Measurements from ENCODE around the gene CCNF. TPM values are rescaled to one million over a fixed set of nuclear protein-coding genes. Genes with fewer than 3 reads are reported as not detected.

CCNF gene
- polyA plus RNA-seq, 3 donors = 0.34 to 0.97 (median 0.68) TPM

DNA sequence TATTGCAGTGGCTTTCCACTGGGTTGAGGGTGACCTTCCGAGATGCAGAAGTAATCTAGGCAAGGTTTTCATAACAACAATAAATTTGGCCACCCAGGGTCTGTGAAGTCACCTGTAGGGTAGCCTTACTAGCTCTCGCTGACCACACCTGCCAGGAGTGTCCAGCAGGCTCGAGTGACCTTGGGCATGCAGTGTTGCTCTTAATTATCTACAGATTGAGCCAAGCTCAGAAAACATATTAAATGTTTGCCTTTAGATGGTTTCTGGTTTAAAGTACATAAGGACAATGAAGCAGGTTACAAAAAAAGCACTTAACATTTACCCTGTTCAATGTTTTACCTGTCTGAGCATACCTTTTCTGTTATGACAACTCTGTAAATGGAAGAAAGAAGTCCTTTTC is 47.5 kb downstream of the CCNF start:
- Histone ChIP-seq H3K36me3 (replicated peaks in 1 of 2; ENCODE audit: control insufficient read depth in 1 of 2, insufficient read depth in 2 of 2, low read length in 2 of 2) (no peaks in the 10 kb centered on the region), H3K79me2 (ENCODE audit: insufficient read depth, low read length) (peaks cover 69% of the 10 kb centered on the region), H3K4me2 (replicated peaks; ENCODE audit: extremely low read depth, low read length, poor library complexity, severe bottlenecking) (no peak overlapping the region), H3K9ac (ENCODE audit: insufficient read depth, low read length, poor library complexity, severe bottlenecking) (no peak overlapping the region), H3K27me3 (ENCODE audit: control insufficient read depth in 2 of 2, insufficient read depth in 2 of 2, low read length in 2 of 2) (peaks cover 12 to 17% of the 10 kb centered on the region in 2 donors), H4K20me1 (ENCODE audit: insufficient read depth, low read length) (peaks cover 29% of the 10 kb centered on the region), H2AFZ (ENCODE audit: insufficient read depth, low read depth, low read length, poor library complexity, severe bottlenecking) (no peak overlapping the region), H3K9me3 (replicated peaks in 1 of 2; ENCODE audit: control insufficient read depth in 1 of 2, insufficient read depth in 1 of 2, low read length in 2 of 2) (peaks cover 0 to 10% of the 10 kb centered on the region in 2 donors), H3K4me3 (replicated peaks in 1 of 3; ENCODE audit: low read depth in 2 of 3, low read length in 3 of 3) (no peak overlapping the region), H3K27ac (ENCODE audit: low read depth in 1 of 2, low read length in 2 of 2) (no peak overlapping the region), H3K4me1 (ENCODE audit: control insufficient read depth in 1 of 2, insufficient read depth in 2 of 2, low read length in 2 of 2) (peaks cover 18 to 55% of the 10 kb centered on the region in 2 donors)
- DNase-seq = no peak
- TF ChIP-seq, protein P1, sequence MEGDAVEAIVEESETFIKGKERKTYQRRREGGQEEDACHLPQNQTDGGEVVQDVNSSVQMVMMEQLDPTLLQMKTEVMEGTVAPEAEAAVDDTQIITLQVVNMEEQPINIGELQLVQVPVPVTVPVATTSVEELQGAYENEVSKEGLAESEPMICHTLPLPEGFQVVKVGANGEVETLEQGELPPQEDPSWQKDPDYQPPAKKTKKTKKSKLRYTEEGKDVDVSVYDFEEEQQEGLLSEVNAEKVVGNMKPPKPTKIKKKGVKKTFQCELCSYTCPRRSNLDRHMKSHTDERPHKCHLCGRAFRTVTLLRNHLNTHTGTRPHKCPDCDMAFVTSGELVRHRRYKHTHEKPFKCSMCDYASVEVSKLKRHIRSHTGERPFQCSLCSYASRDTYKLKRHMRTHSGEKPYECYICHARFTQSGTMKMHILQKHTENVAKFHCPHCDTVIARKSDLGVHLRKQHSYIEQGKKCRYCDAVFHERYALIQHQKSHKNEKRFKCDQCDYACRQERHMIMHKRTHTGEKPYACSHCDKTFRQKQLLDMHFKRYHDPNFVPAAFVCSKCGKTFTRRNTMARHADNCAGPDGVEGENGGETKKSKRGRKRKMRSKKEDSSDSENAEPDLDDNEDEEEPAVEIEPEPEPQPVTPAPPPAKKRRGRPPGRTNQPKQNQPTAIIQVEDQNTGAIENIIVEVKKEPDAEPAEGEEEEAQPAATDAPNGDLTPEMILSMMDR (IDR thresholded peaks at IDR 0.05) = no peak
- H3K9me3 Mint-ChIP-seq = peaks cover 0 to 9% (median 0%) of the 10 kb centered on the region in 7 donors
- 83% methylated on average over 2 of the region's 3 CpGs for WGBS (ENCODE audit: insufficient coverage)
- H3K27ac Mint-ChIP-seq = peak overlapping the region in 1 of 7 donors; percentile 42
- H3K4me3 Mint-ChIP-seq = no peak overlapping the region
- intact Hi-C loops (cut with micrococcal nuclease) = loop anchor here in 1 of 2 donors (10.0 kb wide), 1 partner anchor 52 kb away; the partner anchor contains the start of gene CCNF
- peaks cover 37% of the 10 kb centered on the region for H3K4me1 Mint-ChIP-seq
- H3K36me3 Mint-ChIP-seq = peaks cover 5 to 33% of the 10 kb centered on the region in 2 donors
- peaks cover 17 to 19% (median 19%) of the 10 kb centered on the region in 3 donors for H3K27me3 Mint-ChIP-seq (ENCODE audit: low read depth in 3 of 3)

DNA sequence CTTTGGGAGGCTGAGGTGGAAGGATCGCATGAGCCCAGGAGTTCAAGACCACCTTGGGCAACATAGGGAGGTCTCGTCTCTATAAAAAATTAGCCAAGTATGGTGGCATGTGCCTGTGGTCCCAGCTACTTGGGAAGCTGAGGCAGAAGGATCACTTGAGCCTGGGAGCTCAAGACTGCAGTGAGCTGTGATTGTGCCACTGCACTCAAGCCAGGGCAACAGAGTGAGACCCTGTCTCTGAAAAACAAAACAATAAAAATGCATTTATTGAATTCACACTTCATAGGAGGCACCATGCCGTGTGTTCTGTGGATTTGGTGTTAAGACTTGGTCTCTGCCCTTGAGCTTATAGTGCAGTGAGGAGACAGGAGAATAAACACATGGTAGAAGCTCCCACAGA is 48.1 kb downstream of the CCNF start:
- H3K4me3 Mint-ChIP-seq = no peak overlapping the region
- Histone ChIP-seq H3K27ac (ENCODE audit: low read depth in 1 of 2, low read length in 2 of 2) (no peak overlapping the region), H2AFZ (ENCODE audit: insufficient read depth, low read depth, low read length, poor library complexity, severe bottlenecking) (no peak overlapping the region), H3K4me1 (ENCODE audit: control insufficient read depth in 1 of 2, insufficient read depth in 2 of 2, low read length in 2 of 2) (peaks cover 18 to 49% of the 10 kb centered on the region in 2 donors), H3K4me2 (replicated peaks; ENCODE audit: extremely low read depth, low read length, poor library complexity, severe bottlenecking) (no peak overlapping the region), H3K4me3 (replicated peaks in 1 of 3; ENCODE audit: low read depth in 2 of 3, low read length in 3 of 3) (no peak overlapping the region), H3K79me2 (ENCODE audit: insufficient read depth, low read length) (peaks cover 74% of the 10 kb centered on the region), H3K36me3 (replicated peaks in 1 of 2; ENCODE audit: control insufficient read depth in 1 of 2, insufficient read depth in 2 of 2, low read length in 2 of 2) (no peaks in the 10 kb centered on the region), H3K9ac (ENCODE audit: insufficient read depth, low read length, poor library complexity, severe bottlenecking) (no peak overlapping the region), H3K27me3 (ENCODE audit: control insufficient read depth in 2 of 2, insufficient read depth in 2 of 2, low read length in 2 of 2) (peaks cover 6 to 12% of the 10 kb centered on the region in 2 donors), H4K20me1 (ENCODE audit: insufficient read depth, low read length) (peaks cover 26% of the 10 kb centered on the region), H3K9me3 (replicated peaks in 1 of 2; ENCODE audit: control insufficient read depth in 1 of 2, insufficient read depth in 1 of 2, low read length in 2 of 2) (peaks cover 0 to 5% of the 10 kb centered on the region in 2 donors)
- no peak overlapping the region for H3K27ac Mint-ChIP-seq
- H3K36me3 Mint-ChIP-seq = peaks cover 9 to 38% of the 10 kb centered on the region in 2 donors
- peaks cover 42% of the 10 kb centered on the region for H3K4me1 Mint-ChIP-seq
- peaks cover 0 to 7% (median 0%) of the 10 kb centered on the region in 7 donors for H3K9me3 Mint-ChIP-seq
- WGBS (ENCODE audit: insufficient coverage) = 89% methylated on average over 2 of the region's 3 CpGs
- intact Hi-C loops (cut with micrococcal nuclease) = loop anchor here in 1 of 2 donors (10.0 kb wide), 1 partner anchor 53 kb away; the partner anchor contains the start of gene CCNF
- no peak for DNase-seq
- TF ChIP-seq, protein P1 (IDR thresholded peaks at IDR 0.05) = no peak
- H3K27me3 Mint-ChIP-seq (ENCODE audit: low read depth in 3 of 3) = peaks cover 11 to 13% (median 13%) of the 10 kb centered on the region in 3 donors

Measured in CD14-positive monocyte (primary cell).